ENCODE data around the gene RNF168.

GRCh38 chr3:196531418-196531817 lies 27.9 kb upstream of the RNF168 start:
- TF ChIP-seq POLR2A (IDR thresholded peaks at IDR 0.05) (no peak), CTCF (IDR thresholded peaks at IDR 0.05) (no peak)
